NCI-H2196 treated with DMSO at 0.1 percent for 48 hours (cell line): ENCODE results near the gene LOXL3.

Source experiments
- DNase-seq: peaks from one replicate; lab custom pipeline; 2025; ENCODE audit not compliant: unreplicated experiment; lab: John Stamatoyannopoulos, UW

LOXL3 gene

GRCh38 chr2:74551942-74552913 is 1.5 kb downstream of the LOXL3 start:
- DNase-seq, result no peak

DNA sequence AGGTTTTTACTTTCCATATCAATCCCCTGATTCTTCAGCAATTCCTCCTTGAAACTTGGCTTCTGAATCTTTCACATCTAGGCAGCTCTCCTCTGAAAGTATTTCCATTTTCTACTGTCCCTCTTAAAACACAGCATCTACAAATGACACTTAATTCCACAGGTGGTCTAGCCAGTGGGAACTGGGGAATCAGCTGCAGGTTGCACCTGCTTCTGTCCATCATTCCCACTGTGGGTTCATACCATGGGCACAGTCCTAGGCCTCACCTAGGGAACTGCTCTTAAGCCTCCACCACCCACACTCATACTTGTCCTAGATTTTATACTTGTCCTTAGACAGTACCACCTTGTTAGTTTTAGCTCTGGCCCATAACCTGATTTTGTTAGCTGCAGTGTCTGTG is 2.2 kb downstream of the LOXL3 start:
- no peak for DNase-seq

DNA sequence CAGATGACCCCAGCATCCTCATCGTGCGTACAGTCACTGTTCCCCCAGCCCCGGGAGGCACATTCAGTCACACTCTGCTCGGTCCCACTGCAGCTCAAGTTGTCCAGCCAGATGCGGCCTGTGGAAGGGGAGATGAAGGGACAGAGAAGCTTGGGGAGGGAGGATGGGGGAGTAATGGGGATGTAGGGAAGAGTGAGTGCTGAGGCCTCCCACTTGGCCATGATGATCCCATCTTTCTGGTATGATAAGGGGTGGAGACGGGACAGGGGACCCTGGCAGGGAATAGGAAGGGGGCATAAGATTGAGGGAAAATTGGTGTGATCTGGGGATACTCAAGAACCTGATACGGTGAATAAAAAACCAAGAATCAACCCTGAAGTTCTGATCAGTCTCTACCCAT is 3.5 kb downstream of the LOXL3 start:
- no peak for DNase-seq

DNA sequence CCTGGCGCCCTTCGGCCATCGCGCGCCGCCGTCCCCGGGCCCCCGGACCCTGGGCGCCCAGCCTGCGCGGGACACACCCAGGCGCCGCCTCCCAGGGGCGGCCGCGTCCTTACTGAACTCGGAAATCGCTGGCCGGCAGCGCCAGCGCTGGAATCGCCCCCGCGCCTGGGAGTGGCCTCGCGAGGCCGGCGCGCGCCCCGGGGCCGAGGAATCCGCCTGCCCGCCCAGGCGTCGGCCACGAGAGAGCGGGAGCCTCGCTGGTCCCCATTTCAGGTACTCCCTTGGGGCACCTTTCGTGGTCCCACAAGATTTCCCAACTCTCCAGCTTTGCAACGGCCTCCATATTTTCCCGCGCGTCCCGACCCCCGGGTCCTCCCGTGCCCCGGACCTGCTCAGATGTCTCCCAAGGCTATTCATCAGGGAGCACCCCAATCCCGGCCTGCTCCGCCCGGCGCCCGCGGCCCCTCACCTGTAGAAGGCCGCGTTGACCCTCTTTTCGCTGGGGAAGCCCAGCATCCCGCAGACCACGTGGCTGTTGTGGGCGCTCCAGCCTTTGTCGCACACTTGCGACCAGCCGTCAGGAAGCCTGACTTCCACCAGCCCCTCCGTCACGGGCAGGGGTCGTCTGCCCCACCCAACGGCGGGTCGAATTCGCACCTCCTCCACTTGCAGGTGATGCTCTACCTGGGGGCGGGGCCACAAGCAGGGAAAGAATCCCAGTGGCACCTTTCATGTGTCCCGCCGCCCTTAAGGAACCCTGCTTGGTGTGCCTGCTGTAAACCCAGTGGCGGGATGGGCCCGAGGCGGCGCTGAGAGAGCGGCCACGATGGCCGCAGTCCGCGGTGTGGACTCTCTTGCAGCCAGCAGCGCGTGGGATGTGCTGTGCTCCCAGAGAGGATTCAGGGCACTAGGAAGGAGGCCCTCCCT is 4.6 kb downstream of the LOXL3 start:
- no peak for DNase-seq

DNA sequence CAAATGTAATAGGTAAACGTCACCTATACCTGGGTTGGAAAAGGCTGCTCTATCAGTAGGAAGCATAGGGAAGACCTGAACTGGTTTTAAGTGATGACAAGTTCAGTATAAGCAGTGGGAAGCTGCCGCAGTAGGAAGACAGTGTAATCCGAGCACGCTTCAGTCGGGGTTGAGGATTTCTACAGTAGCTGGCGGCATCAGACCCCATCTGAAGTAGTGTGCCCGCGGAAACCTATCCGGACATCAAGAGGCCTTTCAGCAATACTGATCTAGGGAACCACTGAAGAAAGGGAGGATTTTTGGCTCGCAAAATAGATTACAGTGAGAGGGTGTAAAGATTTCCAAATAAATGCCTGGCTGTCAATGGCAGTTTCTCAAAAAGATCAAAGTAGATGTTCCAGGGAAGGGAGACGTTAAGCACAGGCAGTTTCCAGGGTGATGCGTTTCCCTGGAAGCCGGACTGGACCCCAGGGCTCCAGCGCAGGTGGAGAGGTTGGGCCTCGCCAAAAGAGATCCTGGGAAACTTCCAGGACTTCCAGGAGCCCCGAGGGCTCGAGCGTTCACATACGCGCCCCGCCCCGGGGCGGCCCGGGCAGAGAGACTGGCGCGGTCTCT is 5.3 kb downstream of the LOXL3 start:
- DNase-seq, result no peak

- no peak for DNase-seq
Observed at GRCh38 chr2:74546004-74546403, 7.7 kb downstream of the LOXL3 start.

DNA sequence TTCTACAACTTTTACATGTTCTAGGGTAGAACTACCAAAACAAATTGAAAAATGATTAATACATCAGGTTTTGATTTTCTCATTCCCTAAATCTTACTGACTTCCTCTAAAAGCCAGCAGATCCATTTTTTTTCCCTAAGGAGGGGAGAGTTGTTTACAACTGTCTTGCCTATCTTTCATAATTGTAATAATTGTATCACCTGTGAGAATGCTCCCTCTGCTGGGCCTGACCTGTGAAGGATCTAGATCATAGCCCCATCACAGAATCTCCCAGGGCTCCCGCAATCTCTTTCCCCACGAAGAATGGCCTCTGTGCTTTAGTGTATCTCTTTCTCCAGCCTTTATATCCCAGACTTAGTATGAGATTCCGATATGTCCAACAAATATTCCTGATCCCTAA is 9.1 kb downstream of the LOXL3 start:
- no peak for DNase-seq

DNA sequence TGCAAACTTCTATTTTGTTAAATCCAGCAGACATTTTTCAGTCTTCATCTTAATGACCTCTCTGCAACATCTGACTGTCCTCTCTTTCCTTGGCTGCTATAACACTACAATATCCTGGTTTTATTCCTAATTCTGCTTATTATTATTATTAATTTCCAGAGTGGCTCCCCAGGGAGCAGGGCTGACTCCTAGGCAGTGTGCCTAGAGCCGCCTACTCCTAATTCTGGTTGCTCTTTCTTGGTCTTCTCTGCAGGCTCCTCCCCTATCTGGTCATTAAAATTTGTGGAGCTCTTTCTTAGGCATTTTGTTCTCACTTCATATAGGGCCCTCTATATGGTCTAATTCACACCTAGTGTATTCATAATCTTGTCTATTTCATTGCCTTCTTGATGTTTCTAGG is 10.8 kb downstream of the LOXL3 start:
- DNase-seq, result no peak

DNA sequence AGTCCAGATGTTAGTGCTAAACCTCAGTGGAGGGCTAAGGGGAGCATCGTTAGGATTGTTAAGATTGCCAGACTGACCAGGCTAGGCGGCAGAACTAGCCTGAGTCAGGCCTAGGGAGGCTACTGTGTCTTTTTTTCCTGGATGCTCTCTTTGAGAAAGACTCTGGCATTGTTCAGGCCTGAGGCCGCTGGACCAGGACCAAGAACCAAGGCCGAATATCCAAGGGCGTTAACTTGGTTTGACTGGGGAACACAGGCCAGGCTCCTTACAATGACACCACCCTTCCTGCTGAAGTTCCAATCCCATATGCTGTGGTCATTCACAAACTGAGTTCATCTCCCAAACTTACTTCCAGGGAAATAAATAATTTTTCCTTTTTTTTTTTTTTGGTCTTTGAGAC is 13.5 kb downstream of the LOXL3 start:
- DNase-seq, result no peak

DNA sequence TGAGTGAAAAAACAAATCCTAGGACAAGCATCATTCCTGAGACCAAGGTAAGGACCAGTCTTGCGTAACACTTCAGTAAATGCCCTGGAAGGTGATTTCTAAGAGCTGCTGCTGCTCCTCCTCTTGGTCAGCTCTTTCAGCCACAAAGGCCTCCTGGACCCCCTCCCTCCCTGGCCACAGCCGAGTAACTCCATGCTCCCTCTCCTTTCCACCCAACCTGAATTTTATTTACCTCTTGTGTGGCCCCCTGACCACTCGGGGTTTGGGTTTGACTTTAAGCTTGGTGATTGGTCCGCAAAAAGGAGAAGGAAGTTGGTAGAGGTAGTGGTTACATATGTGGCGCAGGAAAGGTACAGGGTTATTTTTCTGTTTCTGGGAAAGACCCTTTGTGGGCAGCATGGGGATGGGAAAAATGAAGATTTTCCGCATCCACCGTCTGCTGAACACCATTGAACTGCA is 14.8 kb downstream of the LOXL3 start:
- DNase-seq, result no peak

DNA sequence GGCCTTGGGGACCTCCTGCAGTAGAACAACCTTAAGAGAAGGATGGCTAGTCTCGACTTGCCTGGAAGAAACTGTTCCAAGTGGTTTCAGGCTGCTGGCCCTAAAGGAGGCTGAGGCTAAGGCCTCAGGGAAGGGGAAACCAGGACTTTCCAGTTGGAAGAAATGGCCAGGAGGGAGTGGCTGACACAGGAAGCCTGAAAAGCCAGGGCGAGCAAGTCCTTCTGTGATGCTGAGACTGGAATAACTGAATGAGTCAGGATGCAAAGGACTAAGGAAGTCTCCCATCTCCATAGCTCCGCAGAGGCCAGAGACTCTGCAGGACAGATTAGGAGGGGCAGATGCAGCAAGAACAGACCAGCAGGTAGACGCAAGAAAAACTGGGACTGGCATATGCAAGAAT is 16.6 kb downstream of the LOXL3 start:
- no peak for DNase-seq

DNA sequence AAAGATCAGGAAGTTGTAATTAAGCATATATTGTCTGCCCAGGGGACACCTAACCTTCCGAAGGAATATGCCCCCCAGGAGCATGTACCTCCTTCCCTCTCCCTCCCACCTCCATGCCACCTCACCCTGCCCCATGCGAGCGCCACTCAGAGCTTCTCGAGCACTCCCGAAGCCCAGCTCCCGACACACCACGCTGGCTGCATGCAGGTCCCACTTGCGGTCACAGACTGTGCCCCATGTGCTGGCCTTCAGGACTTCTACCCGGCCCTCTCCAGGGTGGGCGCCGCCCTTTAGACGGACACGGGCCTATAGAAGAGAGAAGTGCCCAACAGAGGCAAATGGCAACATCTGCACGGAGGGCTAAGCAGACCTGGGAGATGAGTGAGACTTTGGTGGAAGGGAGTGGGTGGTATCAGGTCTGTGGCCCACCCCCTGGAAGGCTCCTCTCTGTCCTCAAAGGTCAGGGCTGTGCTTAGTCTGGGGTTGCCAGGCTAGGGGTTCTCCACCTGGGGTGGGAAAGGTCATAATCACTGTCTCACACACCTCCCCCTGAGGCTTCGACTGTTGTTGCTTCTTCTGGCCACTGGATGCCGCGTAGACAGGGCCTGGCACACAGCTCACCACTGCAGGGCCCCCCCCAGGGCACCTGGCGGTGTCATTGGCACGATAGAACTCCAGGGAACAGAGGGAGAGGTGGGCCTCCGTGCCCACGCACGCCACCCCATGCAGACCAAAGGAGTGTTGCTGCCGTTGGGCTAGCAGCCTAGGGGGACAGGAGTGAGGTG is 17.4 kb downstream of the LOXL3 start:
- DNase-seq, result no peak

GRCh38 chr2:74535440-74535965 is 18.2 kb downstream of the LOXL3 start:
- no peak for DNase-seq

DNA sequence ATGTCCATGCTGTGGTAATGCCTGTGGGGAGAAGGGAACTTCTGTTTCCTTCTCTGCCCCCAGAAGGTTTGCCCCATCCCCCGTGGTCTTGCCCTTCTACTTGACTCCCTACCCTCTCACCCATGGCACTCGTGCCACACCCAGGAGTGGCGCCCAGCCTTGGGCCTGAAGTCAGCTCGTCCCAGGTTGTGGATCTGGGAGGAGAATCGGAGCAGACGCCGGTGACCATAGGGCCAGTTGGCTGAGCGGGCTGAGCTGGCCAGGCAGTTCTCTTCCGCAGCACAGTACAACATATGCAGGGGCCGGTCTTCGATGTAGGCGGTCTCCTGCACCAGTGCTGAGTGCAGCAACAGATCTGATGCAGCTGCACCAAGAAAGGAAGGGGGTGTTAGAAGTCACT is 19.3 kb downstream of the LOXL3 start:
- no peak for DNase-seq

DNA sequence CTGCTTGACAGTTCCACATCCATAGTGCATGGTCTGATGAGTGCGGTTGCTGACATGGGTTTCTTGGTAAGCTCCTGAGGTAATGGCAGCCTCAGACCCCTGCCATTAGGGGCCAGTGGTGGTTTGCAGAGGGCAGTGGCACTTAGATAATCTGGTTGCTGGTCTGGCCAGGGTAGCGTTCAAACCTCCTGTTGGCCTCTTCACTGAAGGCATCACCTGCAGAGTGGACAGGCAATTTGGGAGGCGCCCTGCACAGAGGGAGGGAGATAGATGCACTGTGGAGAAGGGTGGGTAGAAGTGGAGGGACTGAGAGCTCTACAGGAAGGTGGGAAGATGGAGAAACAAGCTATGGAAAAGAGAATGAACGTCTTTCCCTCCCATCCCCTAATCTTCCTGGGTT is 20.3 kb downstream of the LOXL3 start:
- no peak for DNase-seq

DNA sequence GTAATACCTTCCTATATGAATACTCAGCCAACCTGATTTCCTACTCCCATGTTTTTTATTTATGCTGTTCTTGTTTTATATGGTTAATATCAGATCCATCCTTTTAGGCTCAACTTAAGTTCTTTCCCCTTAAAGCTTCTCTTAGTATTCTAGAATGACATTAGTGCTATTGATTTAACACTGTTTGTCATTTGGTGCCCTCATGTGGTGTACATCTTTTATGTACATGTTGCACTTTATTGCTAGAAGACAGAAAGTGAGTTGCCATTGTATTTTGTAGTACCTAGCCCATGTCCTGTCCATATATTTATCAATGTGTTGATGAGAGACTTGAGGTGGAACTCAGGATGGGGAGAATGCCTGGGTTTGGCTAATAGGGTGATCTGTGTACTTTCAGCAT is 21.5 kb downstream of the LOXL3 start:
- DNase-seq, result no peak

GRCh38 chr2:74531666-74532065 is 22.1 kb downstream of the LOXL3 start:
- DNase-seq, result no peak

DNA sequence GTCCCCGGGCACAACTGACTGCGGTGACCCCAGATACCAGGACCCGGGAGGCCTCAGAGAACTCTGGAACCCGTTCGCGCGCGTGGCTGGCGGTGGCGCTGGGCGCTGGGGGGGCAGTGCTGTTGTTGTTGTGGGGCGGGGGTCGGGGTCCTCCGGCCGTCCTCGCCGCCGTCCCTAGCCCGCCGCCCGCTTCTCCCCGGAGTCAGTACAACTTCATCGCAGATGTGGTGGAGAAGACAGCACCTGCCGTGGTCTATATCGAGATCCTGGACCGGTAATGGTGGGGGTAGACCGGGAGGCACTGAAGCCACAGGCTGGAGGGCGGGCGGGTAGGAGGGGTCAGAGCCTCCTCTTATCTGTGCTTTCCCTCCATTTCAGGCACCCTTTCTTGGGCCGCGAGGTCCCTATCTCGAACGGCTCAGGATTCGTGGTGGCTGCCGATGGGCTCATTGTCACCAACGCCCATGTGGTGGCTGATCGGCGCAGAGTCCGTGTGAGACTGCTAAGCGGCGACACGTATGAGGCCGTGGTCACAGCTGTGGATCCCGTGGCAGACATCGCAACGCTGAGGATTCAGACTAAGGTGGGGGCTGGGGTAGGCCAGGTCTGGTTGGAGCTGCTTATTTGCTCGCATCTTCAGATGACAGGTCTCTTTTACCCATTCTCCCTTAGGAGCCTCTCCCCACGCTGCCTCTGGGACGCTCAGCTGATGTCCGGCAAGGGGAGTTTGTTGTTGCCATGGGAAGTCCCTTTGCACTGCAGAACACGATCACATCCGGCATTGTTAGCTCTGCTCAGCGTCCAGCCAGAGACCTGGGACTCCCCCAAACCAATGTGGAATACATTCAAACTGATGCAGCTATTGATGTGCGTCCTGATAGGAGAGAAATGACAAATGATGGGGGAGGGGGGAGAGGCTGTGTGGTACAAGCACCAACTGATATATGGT is 23.2 kb downstream of the LOXL3 start:
- no peak for DNase-seq
